GM21576 (cell line): ENCODE measurements around the gene ARHGAP42.

Experiments
- ATAC-seq: cut with Tn5 transposase; IDR thresholded peaks from one replicate; pipeline ENCODE4 v1.9.1; 2021; ENCODE audit warnings: mild to moderate bottlenecking, moderate library complexity; ENCODE audit not compliant: unreplicated experiment

Gene ARHGAP42

DNA sequence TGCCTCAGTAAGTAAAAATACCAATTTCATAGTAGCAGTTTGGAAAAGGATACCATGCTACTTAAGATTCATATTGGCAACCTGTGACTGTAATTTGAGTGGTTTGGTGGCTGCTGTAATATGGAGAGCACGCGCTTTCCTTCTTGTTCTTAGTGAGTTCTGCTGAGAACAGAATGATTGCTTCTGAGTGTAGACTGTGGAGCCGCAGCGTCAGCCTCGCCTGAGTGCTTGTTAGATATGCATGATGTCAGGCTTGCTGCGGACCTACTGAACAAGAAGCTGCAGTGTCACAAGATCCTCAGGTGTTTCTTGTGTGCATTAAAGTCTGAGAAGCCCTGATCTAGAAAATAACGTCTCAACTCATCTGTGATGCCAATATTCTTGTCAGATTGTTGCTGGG, 143.2 kb downstream of the ARHGAP42 start:
- ATAC-seq = no peak

- ATAC-seq = no peak
These were observed 144.1 kb downstream of the ARHGAP42 start for GRCh38 chr11:100830978-100831732.

- no peak for ATAC-seq
These were observed 144.9 kb downstream of the ARHGAP42 start for GRCh38 chr11:100831929-100832494.

DNA sequence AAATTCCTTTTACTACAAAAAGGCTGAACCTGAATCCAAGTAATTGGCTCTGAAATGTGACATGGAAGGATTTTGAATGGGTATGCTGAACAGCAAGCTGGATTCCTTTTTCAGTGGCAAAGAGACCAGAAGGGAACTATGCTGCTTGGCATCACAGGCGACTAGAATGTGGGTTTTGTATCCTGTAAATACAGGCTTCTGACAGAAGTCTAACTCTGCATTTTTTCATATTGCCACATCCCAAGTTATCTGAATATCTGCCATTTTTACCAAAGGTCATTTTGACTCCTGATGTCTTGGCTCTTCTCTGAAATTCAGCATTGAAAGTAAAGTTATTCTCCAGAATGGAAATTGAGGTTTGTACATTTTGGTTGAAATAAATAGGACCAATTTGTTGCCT, 145.7 kb downstream of the ARHGAP42 start:
- ATAC-seq = no peak

DNA sequence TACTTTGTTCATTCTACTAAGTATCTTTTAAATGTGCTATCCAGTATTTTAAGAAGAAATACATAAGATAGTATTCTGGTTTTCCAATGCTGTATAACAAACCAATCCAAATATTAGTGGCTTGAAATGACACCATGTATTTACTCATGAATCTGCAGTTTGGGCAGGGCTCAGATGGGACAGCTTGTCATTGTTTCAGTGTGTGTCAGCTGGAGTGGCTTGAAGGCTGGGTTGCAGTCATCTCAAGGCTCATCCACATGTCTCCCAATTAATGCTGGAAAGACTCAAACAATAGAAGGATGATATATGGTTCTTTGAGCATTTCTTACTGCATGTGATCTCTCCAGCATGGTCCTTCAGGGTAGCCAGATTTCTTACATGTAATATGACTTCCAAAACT, 146.2 kb downstream of the ARHGAP42 start:
- no peak for ATAC-seq

DNA sequence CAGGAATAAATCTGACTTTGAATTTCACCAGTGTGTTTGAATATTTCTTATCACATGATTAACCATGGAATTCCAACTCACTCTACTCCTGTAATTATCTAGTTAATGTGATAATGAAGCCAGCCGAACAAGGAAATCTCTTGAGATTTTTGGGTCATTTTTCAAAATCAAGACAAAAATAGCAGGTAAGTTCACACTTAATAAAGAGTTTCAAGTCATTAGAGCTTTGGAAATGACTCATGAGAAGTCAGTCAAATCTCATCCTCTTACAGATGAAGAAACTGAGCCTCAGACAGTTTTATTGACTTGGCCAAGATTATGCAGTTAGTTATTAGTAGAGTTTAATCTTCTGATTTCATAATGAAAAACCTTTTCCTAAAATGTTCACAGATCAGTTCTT, 148.8 kb downstream of the ARHGAP42 start:
- ATAC-seq = no peak

DNA sequence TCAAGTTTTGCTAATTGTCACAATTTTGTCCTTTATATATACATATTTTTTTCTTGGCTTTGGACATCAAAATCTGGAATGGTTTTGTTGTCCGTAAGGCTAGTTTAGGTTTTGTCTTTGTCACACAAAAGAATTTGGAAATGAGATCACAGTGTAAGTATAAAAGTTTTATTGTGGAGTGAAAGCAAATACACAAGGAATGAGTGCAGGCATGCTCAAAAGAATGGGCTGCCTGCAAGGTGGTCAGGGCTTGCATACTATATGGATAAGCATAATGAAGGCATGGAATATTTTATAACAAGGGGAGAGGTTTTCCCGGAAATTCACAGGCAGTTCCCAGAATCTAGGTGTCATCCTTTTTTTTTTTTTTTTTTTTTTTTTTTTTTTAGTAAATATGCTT, 150.2 kb downstream of the ARHGAP42 start:
- no peak for ATAC-seq

GRCh38 chr11:100841711-100842407, 154.8 kb downstream of the ARHGAP42 start:
- no peak for ATAC-seq

DNA sequence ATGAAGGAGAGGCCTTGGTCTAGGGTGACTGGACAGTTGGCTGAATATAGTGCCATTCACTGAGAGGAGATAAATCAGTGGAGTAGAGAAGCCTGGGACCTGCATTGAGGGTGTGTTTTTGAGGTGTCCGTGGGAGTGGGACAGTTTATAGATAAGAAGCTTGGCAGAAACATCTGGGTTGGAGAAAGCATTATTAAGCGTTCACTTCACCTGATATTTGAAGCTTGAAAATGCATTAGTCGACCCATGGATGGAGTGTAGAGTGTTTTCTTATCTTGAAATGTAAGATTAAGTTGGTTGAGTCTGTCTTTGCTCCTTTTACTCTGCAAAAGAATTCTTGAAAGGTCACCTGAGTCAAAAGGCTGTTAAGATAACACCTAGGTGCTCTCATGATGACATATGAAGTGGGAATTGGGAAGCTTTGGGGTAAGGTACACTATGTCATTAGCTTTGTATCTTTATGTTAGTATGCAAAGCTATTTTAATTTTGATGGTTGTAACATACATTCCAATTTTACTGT, 160.7 kb downstream of the ARHGAP42 start:
- ATAC-seq = no peak

- ATAC-seq = no peak
These were observed 162.2 kb downstream of the ARHGAP42 start for GRCh38 chr11:100849009-100849900.

DNA sequence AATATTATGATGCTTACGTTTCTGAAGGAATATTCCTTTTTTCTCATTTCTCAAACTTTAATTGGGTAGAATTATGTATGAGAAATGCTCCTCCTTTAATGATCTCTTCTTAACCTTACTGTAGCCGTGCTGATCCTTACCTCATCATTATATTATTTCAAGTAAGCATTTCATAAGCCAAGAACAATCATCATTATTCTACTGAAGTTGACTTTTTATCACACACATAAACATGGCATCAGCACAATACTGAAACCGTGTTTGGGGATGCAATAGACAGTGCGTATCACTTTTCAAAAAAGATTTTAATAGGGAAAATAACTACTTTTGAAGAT, 162.8 kb downstream of the ARHGAP42 start:
- no peak for ATAC-seq

GRCh38 chr11:100851147-100851546, 164.1 kb downstream of the ARHGAP42 start:
- no peak for ATAC-seq

- no peak for ATAC-seq
These were observed 164.6 kb downstream of the ARHGAP42 start for GRCh38 chr11:100851584-100852152.

DNA sequence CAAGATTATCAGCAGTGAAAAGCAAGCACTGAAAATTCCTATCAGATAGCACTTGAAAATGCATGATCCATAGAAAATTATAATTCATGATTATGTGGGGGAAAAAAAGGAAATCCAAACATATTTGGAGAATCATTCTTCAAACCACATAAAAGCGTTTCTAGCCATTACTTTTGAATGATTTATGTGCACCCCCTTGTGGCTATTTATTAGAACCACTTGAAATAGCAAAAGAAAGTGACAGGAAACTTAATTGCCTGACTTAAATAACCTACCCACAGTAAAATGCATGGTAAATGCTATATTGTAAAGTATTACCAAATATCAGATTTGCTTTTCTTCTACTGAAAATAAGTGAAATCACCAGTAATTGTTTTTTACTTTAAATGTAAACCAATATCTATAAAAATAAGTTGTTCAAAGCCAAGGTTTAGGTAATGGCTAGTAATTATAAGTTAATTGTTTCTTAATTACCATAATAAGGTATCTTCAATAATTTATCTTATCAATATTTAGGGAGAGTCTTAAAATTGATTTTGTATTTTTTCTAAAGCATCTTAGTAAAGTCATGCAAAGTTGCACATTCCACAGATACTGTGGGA, 168.5 kb downstream of the ARHGAP42 start:
- ATAC-seq = peak; percentile 60

DNA sequence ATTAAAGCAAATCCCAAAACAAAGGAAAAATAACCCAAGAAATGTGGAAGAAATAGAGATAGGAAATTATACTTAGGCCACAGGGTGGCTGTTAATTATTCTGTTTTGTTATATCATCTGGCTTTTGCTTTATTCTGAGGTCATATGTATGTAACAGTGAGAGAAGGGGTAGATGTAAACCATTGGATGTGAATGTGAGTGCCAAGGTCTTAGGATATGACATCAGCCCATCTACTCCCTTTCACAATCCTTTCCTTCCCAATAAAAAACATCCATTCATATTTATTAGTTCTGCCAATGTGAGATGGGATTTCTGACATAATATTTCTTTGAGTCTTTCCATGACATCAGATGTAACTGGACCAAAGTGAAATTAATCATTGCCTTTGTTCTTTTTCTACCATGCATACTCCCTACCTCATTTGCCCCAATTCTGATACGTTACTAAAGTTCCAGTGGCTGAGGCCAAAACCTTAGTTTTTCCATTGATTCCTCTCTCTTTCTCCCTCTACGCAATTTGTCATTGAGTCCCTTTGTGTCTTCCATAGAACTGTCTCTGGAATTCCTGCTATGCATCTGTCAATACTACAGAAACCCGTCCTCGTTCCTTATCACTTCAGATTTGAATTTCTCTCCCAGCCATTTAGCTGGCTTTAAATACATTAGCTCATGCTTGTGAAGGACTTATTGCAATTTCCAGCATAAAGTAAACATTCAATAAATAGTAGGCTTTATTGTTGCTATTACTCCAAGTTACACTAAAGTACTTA, 170.3 kb downstream of the ARHGAP42 start:
- no peak for ATAC-seq

DNA sequence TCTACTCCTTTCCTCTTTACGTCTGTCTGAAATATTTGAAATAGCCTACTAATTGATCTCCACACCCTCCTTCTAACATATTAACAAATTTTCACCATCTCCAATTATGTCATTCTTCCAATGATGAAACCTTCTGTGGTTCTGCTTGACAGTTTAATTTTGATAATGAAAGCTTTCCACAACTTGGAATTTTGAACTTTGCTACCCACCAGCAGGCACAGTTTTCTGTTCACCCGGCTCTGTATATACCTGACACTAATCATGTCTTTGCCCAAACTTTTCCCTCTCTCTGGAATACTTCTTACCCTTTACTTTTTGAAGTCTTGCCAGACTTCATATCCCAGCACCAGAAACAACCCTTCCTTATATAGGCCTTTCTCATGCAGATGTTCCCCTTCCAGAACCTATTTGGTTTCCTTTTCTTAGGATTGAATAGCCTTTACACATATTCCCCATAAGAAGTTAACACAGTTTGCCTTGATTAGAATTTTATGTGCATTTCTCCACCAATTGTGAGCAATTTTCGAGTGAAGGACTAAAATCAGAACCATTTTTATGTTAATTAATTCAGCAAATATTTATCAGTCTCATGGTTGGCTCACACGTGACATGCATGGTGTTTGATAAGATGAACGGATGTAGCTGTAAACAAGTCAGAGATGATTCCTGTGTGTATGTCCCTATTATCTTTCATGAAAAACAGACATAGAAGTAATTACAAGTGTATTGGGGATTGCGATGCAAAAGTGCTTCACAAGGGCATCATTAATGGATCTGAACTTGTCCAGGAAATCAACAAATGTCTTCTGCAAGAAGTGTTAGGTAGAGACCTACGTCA, 173.4 kb downstream of the ARHGAP42 start:
- ATAC-seq = no peak

- no peak for ATAC-seq
These were observed 174.1 kb downstream of the ARHGAP42 start for GRCh38 chr11:100861212-100861611.

DNA sequence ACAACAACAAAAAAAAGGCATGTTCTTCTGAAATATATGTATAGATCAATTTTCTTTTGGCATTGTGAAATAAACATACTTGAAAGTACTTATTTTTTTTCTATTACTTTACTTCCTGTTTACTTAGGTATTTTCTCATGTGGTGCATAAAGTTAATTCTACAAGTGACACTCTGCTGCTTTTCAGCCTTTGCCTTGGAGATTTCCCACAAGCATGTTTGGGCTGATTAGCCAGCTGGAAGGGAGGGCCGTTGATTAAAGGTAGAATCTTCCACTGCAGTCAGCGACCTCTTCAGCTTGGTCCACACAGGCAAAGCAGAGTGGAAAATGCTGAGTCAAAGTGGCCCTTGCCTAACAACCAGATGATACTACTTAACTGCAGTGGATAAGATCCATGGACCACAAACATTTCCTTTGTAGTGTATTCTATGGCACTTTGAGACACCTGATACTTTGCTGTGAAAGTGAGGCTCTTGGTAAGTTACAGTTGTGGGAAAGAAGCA, 176.0 kb downstream of the ARHGAP42 start:
- peak; percentile 88 for ATAC-seq
